ENCODE measurements around the gene SLC6A1. TPM values are rescaled to one million over a fixed set of nuclear protein-coding genes. Genes with fewer than 3 reads are reported as not detected.

The SLC6A1 gene
- total RNA-seq, 2 donors from 2014 or later: 0.18 to 6.2 TPM

GRCh38 chr3:11022115-11022514 lies 29.6 kb downstream of the SLC6A1 start:
- H3K27ac ChIP-seq: no peak overlapping the region
- no peaks in the 10 kb centered on the region for H3K36me3 ChIP-seq
- no peak for DNase-seq (ENCODE audit: low spot score)
- TF ChIP-seq POLR2A (IDR thresholded peaks at IDR 0.05): no peak
- no peak for TF ChIP-seq CTCF (IDR thresholded peaks at IDR 0.05)
- no peak for TF ChIP-seq POLR2AphosphoS5 (IDR thresholded peaks at IDR 0.05)
- H3K4me3 ChIP-seq: no peak overlapping the region
- 81% methylated on average over 10 of the region's 10 CpGs for WGBS
- no peaks in the 10 kb centered on the region for H3K4me1 ChIP-seq (replicated peaks)
- no peaks in the 10 kb centered on the region for H3K9me3 ChIP-seq
- intact Hi-C loops (cut with DNase I): no loop called here
- H3K27me3 ChIP-seq (replicated peaks; ENCODE audit: insufficient read depth): no peaks in the 10 kb centered on the region

- Histone ChIP-seq H3K27ac (no peak overlapping the region), H3K9me3 (no peaks in the 10 kb centered on the region), H3K4me1 (replicated peaks) (no peaks in the 10 kb centered on the region), H3K36me3 (no peaks in the 10 kb centered on the region), H3K4me3 (no peak overlapping the region), H3K27me3 (replicated peaks; ENCODE audit: insufficient read depth) (no peaks in the 10 kb centered on the region)
- 81% methylated on average over 4 of the region's 4 CpGs for WGBS
- TF ChIP-seq POLR2AphosphoS5 (IDR thresholded peaks at IDR 0.05) (no peak), POLR2A (IDR thresholded peaks at IDR 0.05) (no peak), CTCF (IDR thresholded peaks at IDR 0.05) (no peak)
- DNase-seq (ENCODE audit: low spot score): no peak
- intact Hi-C loops (cut with DNase I): no loop called here
Observed at GRCh38 chr3:11024181-11024580, 31.6 kb downstream of the SLC6A1 start.

- Histone ChIP-seq H3K4me1 (replicated peaks) (no peaks in the 10 kb centered on the region), H3K36me3 (no peaks in the 10 kb centered on the region), H3K27ac (no peak overlapping the region), H3K9me3 (no peaks in the 10 kb centered on the region), H3K4me3 (no peak overlapping the region), H3K27me3 (replicated peaks; ENCODE audit: insufficient read depth) (no peaks in the 10 kb centered on the region)
- no peak for DNase-seq (ENCODE audit: low spot score)
- TF ChIP-seq CTCF (IDR thresholded peaks at IDR 0.05) (no peak), POLR2AphosphoS5 (IDR thresholded peaks at IDR 0.05) (no peak), POLR2A (IDR thresholded peaks at IDR 0.05) (no peak)
- WGBS: 64% methylated on average over 3 of the region's 3 CpGs
- intact Hi-C loops (cut with DNase I): no loop called here
Observed at GRCh38 chr3:11029948-11030347, 37.4 kb downstream of the SLC6A1 start.

GRCh38 chr3:11033871-11034270 lies 41.3 kb downstream of the SLC6A1 start:
- peaks cover 11% of the 10 kb centered on the region for H3K27me3 ChIP-seq (replicated peaks; ENCODE audit: insufficient read depth)
- H3K36me3 ChIP-seq: no peaks in the 10 kb centered on the region
- H3K27ac ChIP-seq: no peak overlapping the region
- no peak overlapping the region for H3K4me3 ChIP-seq
- H3K9me3 ChIP-seq: no peaks in the 10 kb centered on the region
- intact Hi-C loops (cut with DNase I): no loop called here
- TF ChIP-seq POLR2AphosphoS5 (IDR thresholded peaks at IDR 0.05) (no peak), CTCF (IDR thresholded peaks at IDR 0.05) (no peak), POLR2A (IDR thresholded peaks at IDR 0.05) (no peak)
- H3K4me1 ChIP-seq (replicated peaks): no peaks in the 10 kb centered on the region
- DNase-seq (ENCODE audit: low spot score): no peak
- 92% methylated on average over 3 of the region's 3 CpGs for WGBS

- WGBS: 48% methylated on average over 5 of the region's 5 CpGs
- TF ChIP-seq CTCF (IDR thresholded peaks at IDR 0.05) (no peak), POLR2AphosphoS5 (IDR thresholded peaks at IDR 0.05) (no peak), POLR2A (IDR thresholded peaks at IDR 0.05) (no peak)
- H3K4me1 ChIP-seq (replicated peaks): no peaks in the 10 kb centered on the region
- no peaks in the 10 kb centered on the region for H3K9me3 ChIP-seq
- intact Hi-C loops (cut with DNase I): no loop called here
- DNase-seq (ENCODE audit: low spot score): no peak
- H3K36me3 ChIP-seq: no peaks in the 10 kb centered on the region
- H3K4me3 ChIP-seq: no peak overlapping the region
- H3K27ac ChIP-seq: no peak overlapping the region
- peaks cover 11% of the 10 kb centered on the region for H3K27me3 ChIP-seq (replicated peaks; ENCODE audit: insufficient read depth)
Observed at GRCh38 chr3:11034309-11034985, 41.9 kb downstream of the SLC6A1 start.
